BJ (cell line): ENCODE results near the gene ROPN1B. TPM values are rescaled to one million over a fixed set of nuclear protein-coding genes. Genes with fewer than 3 reads are reported as not detected.

Experiments
- CTCF ChIA-PET: fragments of 350-600 bp; formaldehyde crosslinking; extraction: SDS; loops from one replicate; lab custom pipeline; 2021; ENCODE audit warnings: antibody characterized with exemption, inconsistent platforms; lab: Yijun Ruan, JAX
- POLR2A ChIA-PET: fragments of 300-600 bp; sonication (Branson Sonifier 250); formaldehyde crosslinking; extraction: SDS; loops from one replicate; lab custom pipeline; 2021; ENCODE audit warnings: antibody characterized with exemption; lab: Charles Lee
- DNase-seq: peaks from one replicate; pipeline ENCODE4 v3.0.0-alpha.2; 2011; ENCODE audit warnings: low read depth
- H3K27me3 ChIP-seq: 2 replicates; pipeline ENCODE4 v1.6.0; 2011; ENCODE audit warnings: low read length; ENCODE audit not compliant: control insufficient read depth, insufficient read depth
- H3K36me3 ChIP-seq: 2 replicates; pipeline ENCODE4 v1.5.1; 2011; ENCODE audit warnings: low read length; ENCODE audit not compliant: control insufficient read depth, insufficient read depth
- H3K4me3 ChIP-seq: 2 replicates; pipeline ENCODE4 v1.5.1; 2011; ENCODE audit warnings: low read depth, mild to moderate bottlenecking, control low read depth, low read length
- CTCF ChIP-seq: IDR thresholded peaks from 2 replicates; pipeline ENCODE4 v1.5.1; 2011; ENCODE audit warnings: low read depth, mild to moderate bottlenecking, control low read depth, inconsistent platforms, low read length, moderate library complexity; ENCODE audit not compliant: insufficient read depth
- polyA plus RNA-seq: library from polyadenylated mRNA; depleted of rRNA; stranded (reverse); fragments of >200 nt; gene quantifications from 2 replicates; pipeline ENCODE4 v1.2.3, GENCODE V29; 2011

Gene ROPN1B
- polyA plus RNA-seq, 1 experiment = not detected

GRCh38 chr3:126002189-126002588, 33.2 kb downstream of the ROPN1B start:
- H3K4me3 ChIP-seq = no peak overlapping the region
- CTCF ChIA-PET = no interaction called here
- H3K36me3 ChIP-seq = no peaks in the 10 kb centered on the region
- H3K27me3 ChIP-seq = no peaks in the 10 kb centered on the region
- POLR2A ChIA-PET = no interaction called here
- TF ChIP-seq CTCF = no peak
- DNase-seq = no peak

GRCh38 chr3:126003447-126004190, 34.6 kb downstream of the ROPN1B start:
- no peak overlapping the region for H3K4me3 ChIP-seq
- ChIA-PET POLR2A (no interaction called here), CTCF (no interaction called here)
- no peaks in the 10 kb centered on the region for H3K36me3 ChIP-seq
- no peak for DNase-seq
- no peak for TF ChIP-seq CTCF
- no peaks in the 10 kb centered on the region for H3K27me3 ChIP-seq

GRCh38 chr3:126004217-126004616, 35.2 kb downstream of the ROPN1B start:
- ChIA-PET POLR2A (no interaction called here), CTCF (no interaction called here)
- Histone ChIP-seq H3K36me3 (no peaks in the 10 kb centered on the region), H3K4me3 (no peak overlapping the region), H3K27me3 (no peaks in the 10 kb centered on the region)
- no peak for DNase-seq
- no peak for TF ChIP-seq CTCF

GRCh38 chr3:126004692-126005091, 35.7 kb downstream of the ROPN1B start:
- H3K4me3 ChIP-seq = no peak overlapping the region
- ChIA-PET CTCF (no interaction called here), POLR2A (no interaction called here)
- H3K36me3 ChIP-seq = no peaks in the 10 kb centered on the region
- H3K27me3 ChIP-seq = no peaks in the 10 kb centered on the region
- TF ChIP-seq CTCF = no peak
- DNase-seq = no peak

- no peak for TF ChIP-seq CTCF
- no peak overlapping the region for H3K4me3 ChIP-seq
- ChIA-PET CTCF (no interaction called here), POLR2A (no interaction called here)
- H3K27me3 ChIP-seq = no peaks in the 10 kb centered on the region
- no peaks in the 10 kb centered on the region for H3K36me3 ChIP-seq
- DNase-seq = peak; percentile 51
Measured at GRCh38 chr3:126005951-126006350, 37.0 kb downstream of the ROPN1B start.
